ENCODE data around the gene TSPO2. TPM values are rescaled to one million over a fixed set of nuclear protein-coding genes. Genes with fewer than 3 reads are reported as not detected.

TSPO2 gene
- total and polyA plus RNA-seq, 2 of the 13 experiments (the other 11 are each of a cell fraction or from before 2014, with no cell fraction given) = 0.55 TPM; not detected in 1

DNA sequence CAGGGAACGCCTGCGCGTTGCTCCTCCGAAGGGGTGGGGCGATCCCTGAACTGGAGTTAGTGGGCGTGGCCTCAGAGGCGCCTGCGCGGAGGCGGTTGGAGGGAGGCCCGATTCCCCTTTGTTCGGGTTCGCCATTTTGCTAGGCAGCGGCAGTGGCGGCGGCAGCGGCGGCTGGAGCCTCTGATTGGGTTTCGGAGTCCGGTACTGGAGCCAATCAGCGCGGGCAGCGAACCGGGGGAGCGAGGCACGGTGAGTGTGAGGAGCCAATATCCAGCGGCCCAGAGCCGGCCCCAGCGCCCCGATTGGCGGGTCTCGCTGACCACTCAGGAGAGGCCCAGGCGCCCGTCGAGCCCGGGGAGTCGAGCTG, 30.6 kb downstream of the TSPO2 start, which contains the start of gene NFYA (continued):
- TF ChIP-seq, protein P1, sequence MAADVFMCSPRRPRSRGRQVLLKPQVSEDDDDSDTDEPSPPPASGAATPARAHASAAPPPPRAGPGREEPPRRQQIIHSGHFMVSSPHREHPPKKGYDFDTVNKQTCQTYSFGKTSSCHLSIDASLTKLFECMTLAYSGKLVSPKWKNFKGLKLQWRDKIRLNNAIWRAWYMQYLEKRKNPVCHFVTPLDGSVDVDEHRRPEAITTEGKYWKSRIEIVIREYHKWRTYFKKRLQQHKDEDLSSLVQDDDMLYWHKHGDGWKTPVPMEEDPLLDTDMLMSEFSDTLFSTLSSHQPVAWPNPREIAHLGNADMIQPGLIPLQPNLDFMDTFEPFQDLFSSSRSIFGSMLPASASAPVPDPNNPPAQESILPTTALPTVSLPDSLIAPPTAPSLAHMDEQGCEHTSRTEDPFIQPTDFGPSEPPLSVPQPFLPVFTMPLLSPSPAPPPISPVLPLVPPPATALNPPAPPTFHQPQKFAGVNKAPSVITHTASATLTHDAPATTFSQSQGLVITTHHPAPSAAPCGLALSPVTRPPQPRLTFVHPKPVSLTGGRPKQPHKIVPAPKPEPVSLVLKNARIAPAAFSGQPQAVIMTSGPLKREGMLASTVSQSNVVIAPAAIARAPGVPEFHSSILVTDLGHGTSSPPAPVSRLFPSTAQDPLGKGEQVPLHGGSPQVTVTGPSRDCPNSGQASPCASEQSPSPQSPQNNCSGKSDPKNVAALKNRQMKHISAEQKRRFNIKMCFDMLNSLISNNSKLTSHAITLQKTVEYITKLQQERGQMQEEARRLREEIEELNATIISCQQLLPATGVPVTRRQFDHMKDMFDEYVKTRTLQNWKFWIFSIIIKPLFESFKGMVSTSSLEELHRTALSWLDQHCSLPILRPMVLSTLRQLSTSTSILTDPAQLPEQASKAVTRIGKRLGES (CRISPR knock-in tag; IDR thresholded peaks at IDR 0.05; ENCODE audit: borderline replicate concordance) = no peak
- TF ChIP-seq GATAD1 (CRISPR knock-in tag; IDR thresholded peaks at IDR 0.05) (no peak; the same call in 1 of the 2 replicates), JDP2 (CRISPR knock-in tag; IDR thresholded peaks at IDR 0.05; ENCODE audit: borderline replicate concordance) (no peak), ZNF121 (CRISPR knock-in tag; IDR thresholded peaks at IDR 0.05) (no peak), ZNF136 (CRISPR knock-in tag; IDR thresholded peaks at IDR 0.05; ENCODE audit: low read depth) (no peak; the same call in 1 of the 2 replicates), NFRKB (IDR thresholded peaks at IDR 0.05) (no peak), BHLHE40 (IDR thresholded peaks at IDR 0.05; ENCODE audit: low read length) (0 out of 2 replicates have a peak, but pooled peaks have one; percentile 7), IKZF4 (CRISPR knock-in tag; IDR thresholded peaks at IDR 0.05; ENCODE audit: borderline replicate concordance, low read depth, not compliant biosample characterization) (no peak), FOXA3 (CRISPR knock-in tag; IDR thresholded peaks at IDR 0.05) (no peak), KLF6 (CRISPR knock-in tag; IDR thresholded peaks at IDR 0.05) (no peak; the same call in 1 of the 2 replicates)
- TF ChIP-seq, protein P2, sequence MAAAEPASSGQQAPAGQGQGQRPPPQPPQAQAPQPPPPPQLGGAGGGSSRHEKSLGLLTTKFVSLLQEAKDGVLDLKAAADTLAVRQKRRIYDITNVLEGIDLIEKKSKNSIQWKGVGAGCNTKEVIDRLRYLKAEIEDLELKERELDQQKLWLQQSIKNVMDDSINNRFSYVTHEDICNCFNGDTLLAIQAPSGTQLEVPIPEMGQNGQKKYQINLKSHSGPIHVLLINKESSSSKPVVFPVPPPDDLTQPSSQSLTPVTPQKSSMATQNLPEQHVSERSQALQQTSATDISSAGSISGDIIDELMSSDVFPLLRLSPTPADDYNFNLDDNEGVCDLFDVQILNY (CRISPR knock-in tag; conservative IDR thresholded peaks at IDR 0.05) = no peak
- TF ChIP-seq, protein P3, sequence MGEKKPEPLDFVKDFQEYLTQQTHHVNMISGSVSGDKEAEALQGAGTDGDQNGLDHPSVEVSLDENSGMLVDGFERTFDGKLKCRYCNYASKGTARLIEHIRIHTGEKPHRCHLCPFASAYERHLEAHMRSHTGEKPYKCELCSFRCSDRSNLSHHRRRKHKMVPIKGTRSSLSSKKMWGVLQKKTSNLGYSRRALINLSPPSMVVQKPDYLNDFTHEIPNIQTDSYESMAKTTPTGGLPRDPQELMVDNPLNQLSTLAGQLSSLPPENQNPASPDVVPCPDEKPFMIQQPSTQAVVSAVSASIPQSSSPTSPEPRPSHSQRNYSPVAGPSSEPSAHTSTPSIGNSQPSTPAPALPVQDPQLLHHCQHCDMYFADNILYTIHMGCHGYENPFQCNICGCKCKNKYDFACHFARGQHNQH (CRISPR knock-in tag; IDR thresholded peaks at IDR 0.05) = no peak
- TF ChIP-seq, protein P4, sequence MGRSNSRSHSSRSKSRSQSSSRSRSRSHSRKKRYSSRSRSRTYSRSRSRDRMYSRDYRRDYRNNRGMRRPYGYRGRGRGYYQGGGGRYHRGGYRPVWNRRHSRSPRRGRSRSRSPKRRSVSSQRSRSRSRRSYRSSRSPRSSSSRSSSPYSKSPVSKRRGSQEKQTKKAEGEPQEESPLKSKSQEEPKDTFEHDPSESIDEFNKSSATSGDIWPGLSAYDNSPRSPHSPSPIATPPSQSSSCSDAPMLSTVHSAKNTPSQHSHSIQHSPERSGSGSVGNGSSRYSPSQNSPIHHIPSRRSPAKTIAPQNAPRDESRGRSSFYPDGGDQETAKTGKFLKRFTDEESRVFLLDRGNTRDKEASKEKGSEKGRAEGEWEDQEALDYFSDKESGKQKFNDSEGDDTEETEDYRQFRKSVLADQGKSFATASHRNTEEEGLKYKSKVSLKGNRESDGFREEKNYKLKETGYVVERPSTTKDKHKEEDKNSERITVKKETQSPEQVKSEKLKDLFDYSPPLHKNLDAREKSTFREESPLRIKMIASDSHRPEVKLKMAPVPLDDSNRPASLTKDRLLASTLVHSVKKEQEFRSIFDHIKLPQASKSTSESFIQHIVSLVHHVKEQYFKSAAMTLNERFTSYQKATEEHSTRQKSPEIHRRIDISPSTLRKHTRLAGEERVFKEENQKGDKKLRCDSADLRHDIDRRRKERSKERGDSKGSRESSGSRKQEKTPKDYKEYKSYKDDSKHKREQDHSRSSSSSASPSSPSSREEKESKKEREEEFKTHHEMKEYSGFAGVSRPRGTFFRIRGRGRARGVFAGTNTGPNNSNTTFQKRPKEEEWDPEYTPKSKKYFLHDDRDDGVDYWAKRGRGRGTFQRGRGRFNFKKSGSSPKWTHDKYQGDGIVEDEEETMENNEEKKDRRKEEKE (IDR thresholded peaks at IDR 0.05) = no peak
- TF ChIP-seq, protein P5, sequence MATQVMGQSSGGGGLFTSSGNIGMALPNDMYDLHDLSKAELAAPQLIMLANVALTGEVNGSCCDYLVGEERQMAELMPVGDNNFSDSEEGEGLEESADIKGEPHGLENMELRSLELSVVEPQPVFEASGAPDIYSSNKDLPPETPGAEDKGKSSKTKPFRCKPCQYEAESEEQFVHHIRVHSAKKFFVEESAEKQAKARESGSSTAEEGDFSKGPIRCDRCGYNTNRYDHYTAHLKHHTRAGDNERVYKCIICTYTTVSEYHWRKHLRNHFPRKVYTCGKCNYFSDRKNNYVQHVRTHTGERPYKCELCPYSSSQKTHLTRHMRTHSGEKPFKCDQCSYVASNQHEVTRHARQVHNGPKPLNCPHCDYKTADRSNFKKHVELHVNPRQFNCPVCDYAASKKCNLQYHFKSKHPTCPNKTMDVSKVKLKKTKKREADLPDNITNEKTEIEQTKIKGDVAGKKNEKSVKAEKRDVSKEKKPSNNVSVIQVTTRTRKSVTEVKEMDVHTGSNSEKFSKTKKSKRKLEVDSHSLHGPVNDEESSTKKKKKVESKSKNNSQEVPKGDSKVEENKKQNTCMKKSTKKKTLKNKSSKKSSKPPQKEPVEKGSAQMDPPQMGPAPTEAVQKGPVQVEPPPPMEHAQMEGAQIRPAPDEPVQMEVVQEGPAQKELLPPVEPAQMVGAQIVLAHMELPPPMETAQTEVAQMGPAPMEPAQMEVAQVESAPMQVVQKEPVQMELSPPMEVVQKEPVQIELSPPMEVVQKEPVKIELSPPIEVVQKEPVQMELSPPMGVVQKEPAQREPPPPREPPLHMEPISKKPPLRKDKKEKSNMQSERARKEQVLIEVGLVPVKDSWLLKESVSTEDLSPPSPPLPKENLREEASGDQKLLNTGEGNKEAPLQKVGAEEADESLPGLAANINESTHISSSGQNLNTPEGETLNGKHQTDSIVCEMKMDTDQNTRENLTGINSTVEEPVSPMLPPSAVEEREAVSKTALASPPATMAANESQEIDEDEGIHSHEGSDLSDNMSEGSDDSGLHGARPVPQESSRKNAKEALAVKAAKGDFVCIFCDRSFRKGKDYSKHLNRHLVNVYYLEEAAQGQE (IDR thresholded peaks at IDR 0.05; ENCODE audit: borderline replicate concordance in 1 of 2, low read depth in 1 of 2, low read length in 2 of 2) = no peak; a peak in 1 of 4 replicates
- TF ChIP-seq, protein P6, sequence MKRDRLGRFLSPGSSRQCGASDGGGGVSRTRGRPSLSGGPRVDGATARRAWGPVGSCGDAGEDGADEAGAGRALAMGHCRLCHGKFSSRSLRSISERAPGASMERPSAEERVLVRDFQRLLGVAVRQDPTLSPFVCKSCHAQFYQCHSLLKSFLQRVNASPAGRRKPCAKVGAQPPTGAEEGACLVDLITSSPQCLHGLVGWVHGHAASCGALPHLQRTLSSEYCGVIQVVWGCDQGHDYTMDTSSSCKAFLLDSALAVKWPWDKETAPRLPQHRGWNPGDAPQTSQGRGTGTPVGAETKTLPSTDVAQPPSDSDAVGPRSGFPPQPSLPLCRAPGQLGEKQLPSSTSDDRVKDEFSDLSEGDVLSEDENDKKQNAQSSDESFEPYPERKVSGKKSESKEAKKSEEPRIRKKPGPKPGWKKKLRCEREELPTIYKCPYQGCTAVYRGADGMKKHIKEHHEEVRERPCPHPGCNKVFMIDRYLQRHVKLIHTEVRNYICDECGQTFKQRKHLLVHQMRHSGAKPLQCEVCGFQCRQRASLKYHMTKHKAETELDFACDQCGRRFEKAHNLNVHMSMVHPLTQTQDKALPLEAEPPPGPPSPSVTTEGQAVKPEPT (CRISPR knock-in tag; IDR thresholded peaks at IDR 0.05; ENCODE audit: low read depth) = no peak

Data from HepG2 (cell line).